ENCODE data around the gene MTM1.

The MTM1 gene

GRCh38 chrX:150565551-150565950 lies 2.9 kb upstream of the MTM1 start:
- TF ChIP-seq PATZ1 (CRISPR knock-in tag; IDR thresholded peaks at IDR 0.05; ENCODE audit: borderline replicate concordance) = no peak
- TF ChIP-seq ZFP30 (CRISPR knock-in tag; IDR thresholded peaks at IDR 0.05) = no peak
- TF ChIP-seq POU6F1 (CRISPR knock-in tag; IDR thresholded peaks at IDR 0.05; ENCODE audit: borderline replicate concordance, low read depth) = no peak
- TF ChIP-seq ZNF565 (CRISPR knock-in tag; conservative IDR thresholded peaks at IDR 0.05; ENCODE audit: low read depth) = no peak
- TF ChIP-seq BACH2 (CRISPR knock-in tag; IDR thresholded peaks at IDR 0.05; ENCODE audit: borderline replicate concordance) = no peak
- no peak for TF ChIP-seq CSDC2 (CRISPR knock-in tag; IDR thresholded peaks at IDR 0.05)
- ATAC-seq = no peak

- no peak for TF ChIP-seq PPARA (CRISPR knock-in tag; IDR thresholded peaks at IDR 0.05; ENCODE audit: borderline replicate concordance)
- TF ChIP-seq ZNF8 (CRISPR knock-in tag; IDR thresholded peaks at IDR 0.05) = no peak
- ATAC-seq = no peak
Observed at GRCh38 chrX:150566734-150567182, 1.7 kb upstream of the MTM1 start.

GRCh38 chrX:150567645-150568319 lies 639 bp upstream of the MTM1 start:
- ATAC-seq = no peak; the same call in 1 of the 3 replicates
- no peak for TF ChIP-seq ZNF8 (CRISPR knock-in tag; IDR thresholded peaks at IDR 0.05)
- TF ChIP-seq ZNF565 (CRISPR knock-in tag; conservative IDR thresholded peaks at IDR 0.05; ENCODE audit: low read depth) = no peak
- TF ChIP-seq TSHZ2 (CRISPR knock-in tag; IDR thresholded peaks at IDR 0.05) = no peak
- no peak for TF ChIP-seq CREB5 (CRISPR knock-in tag; IDR thresholded peaks at IDR 0.05; ENCODE audit: low read depth)
- no peak for TF ChIP-seq TCF4 (CRISPR knock-in tag; IDR thresholded peaks at IDR 0.05; ENCODE audit: borderline replicate concordance)
- TF ChIP-seq CSDC2 (CRISPR knock-in tag; IDR thresholded peaks at IDR 0.05) = no peak

- ATAC-seq = peak; percentile 29
- TF ChIP-seq ISL1 (CRISPR knock-in tag; IDR thresholded peaks at IDR 0.05) = no peak
- no peak for TF ChIP-seq ZNF565 (CRISPR knock-in tag; conservative IDR thresholded peaks at IDR 0.05; ENCODE audit: low read depth)
- no peak for TF ChIP-seq OSR1 (CRISPR knock-in tag; IDR thresholded peaks at IDR 0.05)
- TF ChIP-seq ARNTL (CRISPR knock-in tag; IDR thresholded peaks at IDR 0.05; ENCODE audit: borderline replicate concordance, low read depth) = no peak
- no peak for TF ChIP-seq RARB (CRISPR knock-in tag; IDR thresholded peaks at IDR 0.05)
- TF ChIP-seq PPARA (CRISPR knock-in tag; IDR thresholded peaks at IDR 0.05; ENCODE audit: borderline replicate concordance) = no peak
- no peak for TF ChIP-seq ESRRG (CRISPR knock-in tag; IDR thresholded peaks at IDR 0.05)
- TF ChIP-seq CREB5 (CRISPR knock-in tag; IDR thresholded peaks at IDR 0.05; ENCODE audit: low read depth) = no peak
- no peak for TF ChIP-seq ZNF70 (CRISPR knock-in tag; IDR thresholded peaks at IDR 0.05)
- no peak for TF ChIP-seq ZNF8 (CRISPR knock-in tag; IDR thresholded peaks at IDR 0.05)
- no peak for TF ChIP-seq ZFP30 (CRISPR knock-in tag; IDR thresholded peaks at IDR 0.05)
- no peak for TF ChIP-seq BACH2 (CRISPR knock-in tag; IDR thresholded peaks at IDR 0.05; ENCODE audit: borderline replicate concordance)
- TF ChIP-seq TSHZ2 (CRISPR knock-in tag; IDR thresholded peaks at IDR 0.05) = no peak
- TF ChIP-seq TCF4 (CRISPR knock-in tag; IDR thresholded peaks at IDR 0.05; ENCODE audit: borderline replicate concordance) = no peak
- TF ChIP-seq POU6F1 (CRISPR knock-in tag; IDR thresholded peaks at IDR 0.05; ENCODE audit: borderline replicate concordance, low read depth) = no peak
- no peak for TF ChIP-seq SNAI2 (CRISPR knock-in tag; IDR thresholded peaks at IDR 0.05)
Observed at GRCh38 chrX:150569155-150569477, 695 bp downstream of the MTM1 start.
